CD4-positive, alpha-beta T cell (primary cell): ENCODE results near the gene TRAPPC2L. TPM values are rescaled to one million over a fixed set of nuclear protein-coding genes. Genes with fewer than 3 reads are reported as not detected.

Source experiments
- ATAC-seq: fragments of 200-7000 bp; cut with Tn5 transposase; one replicate; pipeline ENCODE4 v1.10.0; 2022; ENCODE audit warnings: mild to moderate bottlenecking; ENCODE audit not compliant: poor library complexity
- CTCF ChIA-PET: fragments of 350-600 bp; sonication (Branson Sonifier 250); formaldehyde crosslinking; loops from one replicate; lab custom pipeline; 2021; ENCODE audit warnings: antibody characterized with exemption, inconsistent platforms; lab: Charles Lee
- POLR2A ChIA-PET: fragments of 350-600 bp; sonication (Branson Sonifier 250); formaldehyde crosslinking; loops from one replicate; lab custom pipeline; 2021; ENCODE audit warnings: antibody characterized with exemption, inconsistent platforms; lab: Charles Lee
- DNase-seq, 14 experiments: peaks; one replicate each; pipeline ENCODE4 v3.0.0-alpha.2; 2013 to 2020; ENCODE audit warnings: mixed read lengths in 2 of 14
- H3K27ac ChIP-seq, 2 donors: one replicate each; pipeline versions ENCODE4 v1.5.1 to v1.7.0; 2013; ENCODE audit warnings: low read length in 2 of 2, low read depth in 1 of 2, mild to moderate bottlenecking in 1 of 2
- H3K27me3 ChIP-seq, 2 experiments: 1 replicate in 1 of 2; 2 replicates in 1 of 2; pipeline versions ENCODE4 v1.6.1 to v1.7.0; 2013; ENCODE audit warnings: low read length in 2 of 2, control low read depth in 1 of 2, mild to moderate bottlenecking in 1 of 2, moderate library complexity in 1 of 2; ENCODE audit not compliant: insufficient read depth in 2 of 2, control insufficient read depth in 1 of 2
- H3K36me3 ChIP-seq: one replicate; pipeline ENCODE4 v1.6.1; 2013; ENCODE audit warnings: low read length, control low read depth; ENCODE audit not compliant: insufficient read depth
- H3K4me1 ChIP-seq: one replicate; pipeline ENCODE4 v1.6.1; 2013; ENCODE audit warnings: low read length, control low read depth; ENCODE audit not compliant: insufficient read depth
- H3K4me3 ChIP-seq: one replicate; pipeline ENCODE4 v1.5.1; 2013; ENCODE audit warnings: mild to moderate bottlenecking, low read length, moderate library complexity
- H3K9me3 ChIP-seq, 2 experiments: 1 replicate in 1 of 2; 2 replicates in 1 of 2; pipeline versions ENCODE4 v1.6.1 to v1.7.0; 2013; ENCODE audit warnings: low read length in 2 of 2, mild to moderate bottlenecking in 2 of 2, control low read depth in 1 of 2, moderate library complexity in 1 of 2; ENCODE audit not compliant: control insufficient read depth in 1 of 2, insufficient read depth in 1 of 2
- H3K27ac Mint-ChIP-seq: one replicate; pipeline ENCODE4 v1.8.0; 2020; ENCODE audit warnings: mixed read lengths
- H3K27me3 Mint-ChIP-seq: one replicate; pipeline ENCODE4 v1.8.0; 2021; ENCODE audit warnings: mixed read lengths
- H3K36me3 Mint-ChIP-seq: one replicate; pipeline ENCODE4 v1.8.0; 2021; ENCODE audit warnings: low read depth, mixed read lengths
- H3K4me1 Mint-ChIP-seq: one replicate; pipeline ENCODE4 v1.8.0; 2021; ENCODE audit warnings: low read depth, mixed read lengths
- H3K4me3 Mint-ChIP-seq: one replicate; pipeline ENCODE4 v1.8.0; 2020; ENCODE audit warnings: mild to moderate bottlenecking, mixed read lengths
- H3K9me3 Mint-ChIP-seq: one replicate; pipeline ENCODE4 v1.8.0; 2020; ENCODE audit warnings: mixed read lengths
- CTCF ChIP-seq: fragments of 200-600 bp; IDR thresholded peaks from one replicate; pipeline ENCODE4 v1.8.0; 2022; ENCODE audit warnings: antibody characterized with exemption, mild to moderate bottlenecking
- intact Hi-C, 2 experiments: fragments of 100-400 bp; cut with DNase I in 1 of 2; cut with micrococcal nuclease in 1 of 2; formaldehyde crosslinking; loops; one replicate each; pipeline versions ENCODE4 v1.15.1 to v1.9.0; 2023 to 2025; cut with DNase I, micrococcal nuclease
- total RNA-seq, 174 experiments: library from RNA in 2 of 174; stranded (reverse) in 2 of 174; gene quantifications; one replicate each; pipeline ENCODE4 v1.2.3 and lab custom pipeline; 2021 to 2026

The TRAPPC2L gene
- total RNA-seq, 2 experiments from 2014 or later: 48.0 to 48.2 TPM

DNA sequence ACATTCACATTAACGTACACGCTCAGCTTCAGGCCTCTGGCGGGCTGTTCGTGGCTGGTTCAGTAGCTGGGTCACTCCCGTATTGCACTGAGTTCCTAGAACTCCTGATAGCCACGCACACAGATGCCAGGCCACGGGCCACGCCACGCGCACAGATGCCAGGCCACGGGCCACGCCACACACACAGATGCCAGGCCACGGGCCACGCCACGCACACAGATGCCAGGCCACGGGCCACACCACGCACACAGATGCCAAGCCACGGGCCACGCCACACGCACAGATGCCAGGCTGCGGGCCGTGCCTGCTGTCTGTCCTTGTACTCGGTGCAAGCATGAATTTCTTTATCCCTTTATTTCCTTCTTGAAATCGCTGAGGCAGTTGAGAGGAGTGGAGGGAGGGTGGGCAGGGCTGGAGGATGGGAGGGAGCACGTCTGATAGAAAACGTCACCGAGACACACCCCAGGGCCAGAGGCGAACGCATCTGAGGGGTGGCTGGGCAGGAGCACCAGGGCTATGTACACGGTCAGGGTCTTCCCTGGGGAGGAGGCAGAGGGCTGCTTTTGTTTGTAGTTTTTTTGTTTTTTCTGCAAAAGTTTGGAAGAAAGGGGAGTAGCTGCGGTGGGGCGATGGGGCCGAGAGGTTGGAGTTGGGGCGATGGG, 18.1 kb downstream of the TRAPPC2L start:
- Histone ChIP-seq H3K4me1 (peaks cover 6% of the 10 kb centered on the region), H3K27me3 (peaks cover 13 to 15% of the 10 kb centered on the region in 2 experiments), H3K27ac (no peak overlapping the region), H3K9me3 (peaks cover 0 to 11% of the 10 kb centered on the region in 2 experiments), H3K36me3 (no peaks in the 10 kb centered on the region), H3K4me3 (no peak overlapping the region)
- no peaks in the 10 kb centered on the region for H3K4me1 Mint-ChIP-seq
- H3K4me3 Mint-ChIP-seq: no peak overlapping the region
- CTCF ChIA-PET: no interaction called here
- no peak overlapping the region for H3K27ac Mint-ChIP-seq
- no peaks in the 10 kb centered on the region for H3K36me3 Mint-ChIP-seq
- H3K27me3 Mint-ChIP-seq: peaks cover 11% of the 10 kb centered on the region
- H3K9me3 Mint-ChIP-seq: no peaks in the 10 kb centered on the region
- POLR2A ChIA-PET: no interaction called here
- TF ChIP-seq CTCF: no peak
- DNase-seq (no peak), ATAC-seq (no peak)
- intact Hi-C loops: loop anchor here in 1 of 2 experiments (5.0 kb wide), 1 partner anchor 42 kb away; no protein-coding TSS in a partner anchor

DNA sequence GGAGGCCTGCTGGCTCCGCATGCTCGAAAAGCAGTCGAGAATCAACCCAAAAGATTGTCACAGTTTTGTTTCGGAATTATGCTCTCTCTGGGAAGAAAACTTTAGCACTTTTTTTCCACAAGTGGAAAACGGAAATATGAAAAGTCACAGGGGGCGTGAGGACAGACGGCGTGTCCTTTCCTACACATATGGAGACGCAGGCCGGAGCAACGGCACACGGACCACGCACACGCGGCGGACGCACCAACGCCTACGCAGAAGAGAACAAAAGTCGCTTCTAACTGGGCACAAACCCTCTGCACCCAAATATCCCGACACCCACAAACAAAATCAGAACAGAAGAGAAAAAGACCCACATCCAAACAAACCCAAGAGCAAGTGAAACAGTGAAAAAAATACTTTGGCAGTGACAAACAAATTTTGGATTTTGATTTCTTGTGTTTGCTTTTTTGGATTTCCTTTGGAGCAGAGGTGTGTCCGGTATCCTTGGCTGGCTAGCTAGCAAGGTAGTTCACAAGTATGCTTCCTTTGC, 18.8 kb downstream of the TRAPPC2L start:
- H3K9me3 Mint-ChIP-seq: no peaks in the 10 kb centered on the region
- peaks cover 7% of the 10 kb centered on the region for H3K27me3 Mint-ChIP-seq
- Histone ChIP-seq H3K27ac (no peak overlapping the region), H3K36me3 (no peaks in the 10 kb centered on the region), H3K4me1 (peaks cover 3% of the 10 kb centered on the region), H3K4me3 (no peak overlapping the region), H3K27me3 (peaks cover 10 to 13% of the 10 kb centered on the region in 2 experiments), H3K9me3 (peaks cover 0 to 11% of the 10 kb centered on the region in 2 experiments)
- no peak overlapping the region for H3K27ac Mint-ChIP-seq
- no peaks in the 10 kb centered on the region for H3K4me1 Mint-ChIP-seq
- no peak overlapping the region for H3K4me3 Mint-ChIP-seq
- no peaks in the 10 kb centered on the region for H3K36me3 Mint-ChIP-seq
- POLR2A ChIA-PET: no interaction called here
- TF ChIP-seq CTCF: no peak
- CTCF ChIA-PET: no interaction called here
- DNase-seq (no peak), ATAC-seq (no peak)
- intact Hi-C loops: loop anchor here in 1 of 2 experiments (5.0 kb wide), 1 partner anchor 42 kb away; no protein-coding TSS in a partner anchor

DNA sequence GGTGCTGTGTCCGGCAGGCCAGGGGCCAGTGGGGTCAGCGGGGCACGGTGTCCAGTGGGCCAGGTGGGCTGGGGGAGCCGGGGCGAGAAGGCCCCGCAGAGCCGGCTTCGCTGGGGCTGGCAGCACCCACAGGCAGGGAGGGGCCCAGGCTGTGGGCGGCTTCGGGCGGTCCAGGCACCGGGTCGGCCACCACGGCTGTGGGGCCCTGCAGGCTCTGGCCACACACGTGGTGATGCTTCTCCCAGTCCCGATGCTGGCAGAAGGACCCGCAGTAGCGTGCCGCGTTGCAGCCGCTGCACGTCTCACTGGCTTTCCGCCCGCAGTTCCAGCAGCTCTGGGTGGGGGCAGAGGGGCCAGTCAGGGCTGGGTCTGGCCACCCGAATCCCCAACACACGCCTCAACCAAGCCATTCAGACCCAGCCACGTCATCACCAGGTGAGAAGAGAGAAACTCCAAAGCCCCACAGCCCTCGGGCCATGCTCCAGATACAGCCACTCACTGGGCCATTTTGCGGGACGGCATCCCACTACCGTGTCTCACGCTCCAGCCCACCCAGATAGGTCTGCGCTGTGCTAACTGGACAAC, 20.1 kb downstream of the TRAPPC2L start:
- Mint-ChIP-seq H3K4me1 (no peaks in the 10 kb centered on the region), H3K4me3 (no peak overlapping the region), H3K27ac (no peak overlapping the region), H3K27me3 (no peaks in the 10 kb centered on the region), H3K9me3 (no peaks in the 10 kb centered on the region), H3K36me3 (no peaks in the 10 kb centered on the region)
- peaks cover 4% of the 10 kb centered on the region for H3K4me1 ChIP-seq
- CTCF ChIA-PET: no interaction called here
- POLR2A ChIA-PET: no interaction called here
- H3K36me3 ChIP-seq: no peaks in the 10 kb centered on the region
- H3K27me3 ChIP-seq: peaks cover under 1% of the 10 kb centered on the region in 2 experiments
- peaks cover 0 to 11% of the 10 kb centered on the region in 2 experiments for H3K9me3 ChIP-seq
- ATAC-seq (no peak), DNase-seq (no peak)
- H3K4me3 ChIP-seq: no peak overlapping the region
- no peak overlapping the region for H3K27ac ChIP-seq
- intact Hi-C loops: loop anchor here in 1 of 2 experiments (5.0 kb wide), 1 partner anchor 40 kb away; no protein-coding TSS in a partner anchor
- no peak for TF ChIP-seq CTCF
